HepG2 (cell line): ENCODE data around the gene ZNF653. TPM values are rescaled to one million over a fixed set of nuclear protein-coding genes. Genes with fewer than 3 reads are reported as not detected.

Experiments used
- CSRNP2 ChIP-seq: sonication (generic); formaldehyde crosslinking; conservative IDR thresholded peaks from 2 replicates; pipeline ENCODE4 v1.8.0; 2022; ENCODE audit warnings: low read depth, missing genetic modification reagents
- MBNL3 ChIP-seq: fragments of 250-450 bp; sonication (Bioruptor Pico); conservative IDR thresholded peaks from 2 replicates; pipeline ENCODE4 v1.8.0; 2022; ENCODE audit warnings: mild to moderate bottlenecking, inconsistent platforms
- PHF21A ChIP-seq: sonication (generic); formaldehyde crosslinking; IDR thresholded peaks from 2 replicates; pipeline ENCODE4 v1.5.0; 2020; ENCODE audit warnings: mild to moderate bottlenecking, missing genetic modification reagents
- SNAPC5 ChIP-seq: sonication (generic); formaldehyde crosslinking; IDR thresholded peaks from 2 replicates; pipeline ENCODE4 v1.8.1; 2023; ENCODE audit warnings: mild to moderate bottlenecking, missing genetic modification reagents, borderline replicate concordance
- STAT5B ChIP-seq: sonication (generic); formaldehyde crosslinking; IDR thresholded peaks from 2 replicates; pipeline ENCODE4 v1.4.0; 2020; ENCODE audit warnings: missing genetic modification reagents
- ZNF12 ChIP-seq: sonication (generic); formaldehyde crosslinking; IDR thresholded peaks from 2 replicates; pipeline ENCODE4 v1.5.0; 2020; ENCODE audit warnings: missing genetic modification reagents
- ZNF280D ChIP-seq: sonication (generic); formaldehyde crosslinking; IDR thresholded peaks from 2 replicates; pipeline ENCODE4 v1.5.1; 2020; ENCODE audit warnings: mild to moderate bottlenecking, missing genetic modification reagents
- ZNF343 ChIP-seq: sonication (generic); formaldehyde crosslinking; IDR thresholded peaks from 2 replicates; pipeline ENCODE4 v1.4.0; 2020; ENCODE audit warnings: mild to moderate bottlenecking, missing genetic modification reagents
- ZNF547 ChIP-seq: sonication (generic); formaldehyde crosslinking; IDR thresholded peaks from 2 replicates; pipeline ENCODE4 v1.5.1; 2020; ENCODE audit warnings: mild to moderate bottlenecking, missing genetic modification reagents
- ZNF737 ChIP-seq: sonication (generic); formaldehyde crosslinking; IDR thresholded peaks from 2 replicates; pipeline ENCODE4 v1.5.0; 2020; ENCODE audit warnings: missing genetic modification reagents, mild to moderate bottlenecking, borderline replicate concordance
- ZNF891 ChIP-seq: sonication (generic); formaldehyde crosslinking; IDR thresholded peaks from 2 replicates; pipeline ENCODE4 v1.5.0; 2020; ENCODE audit warnings: mild to moderate bottlenecking, missing genetic modification reagents
- polyA plus RNA-seq, 8 experiments: library from polyadenylated mRNA; depleted of rRNA in 3 of 8; stranded (reverse) in 7 of 8; unstranded in 1 of 8; fragments of >200 nt; fragmentation: Illumina TruSeq in 4 of 8; extraction: Trizol in 4 of 8; gene quantifications; 2 replicates each; pipeline versions ENCODE4 v1.2.1 to v1.2.3, GENCODE V29; 2011 to 2016; ENCODE audit warnings: low read depth in 4 of 8, missing spikeins in 1 of 8, mixed read lengths in 1 of 8; ENCODE audit not compliant: insufficient read depth in 1 of 8
- total RNA-seq, 5 experiments: library from RNA; depleted of rRNA; stranded (reverse); fragments of >200 nt; fragmentation: Illumina TruSeq; extraction: Trizol; gene quantifications; 2 replicates each; pipeline ENCODE4 v1.2.3, GENCODE V29; 2016; ENCODE audit warnings: low read depth in 1 of 5
- TF ChIP-seq, protein P1 (sequence below): sonication (generic); formaldehyde crosslinking; IDR thresholded peaks from 2 replicates; pipeline ENCODE4 v1.4.0; 2020; ENCODE audit warnings: missing genetic modification reagents
- TF ChIP-seq, protein P2 (sequence below): sonication (generic); formaldehyde crosslinking; IDR thresholded peaks from 2 replicates; pipeline ENCODE4 v1.5.1; 2020; ENCODE audit warnings: mild to moderate bottlenecking, moderate library complexity, missing genetic modification reagents
- TF ChIP-seq, protein P3 (sequence below): IDR thresholded peaks from 2 replicates; pipeline ENCODE4 v1.6.1; 2016; ENCODE audit warnings: mild to moderate bottlenecking, missing biosample characterization, missing genetic modification reagents

Gene ZNF653
- total and polyA plus RNA-seq, 2 of the 13 experiments (the other 11 are each of a cell fraction or from before 2014, with no cell fraction given): 4.7 to 7.1 TPM

DNA sequence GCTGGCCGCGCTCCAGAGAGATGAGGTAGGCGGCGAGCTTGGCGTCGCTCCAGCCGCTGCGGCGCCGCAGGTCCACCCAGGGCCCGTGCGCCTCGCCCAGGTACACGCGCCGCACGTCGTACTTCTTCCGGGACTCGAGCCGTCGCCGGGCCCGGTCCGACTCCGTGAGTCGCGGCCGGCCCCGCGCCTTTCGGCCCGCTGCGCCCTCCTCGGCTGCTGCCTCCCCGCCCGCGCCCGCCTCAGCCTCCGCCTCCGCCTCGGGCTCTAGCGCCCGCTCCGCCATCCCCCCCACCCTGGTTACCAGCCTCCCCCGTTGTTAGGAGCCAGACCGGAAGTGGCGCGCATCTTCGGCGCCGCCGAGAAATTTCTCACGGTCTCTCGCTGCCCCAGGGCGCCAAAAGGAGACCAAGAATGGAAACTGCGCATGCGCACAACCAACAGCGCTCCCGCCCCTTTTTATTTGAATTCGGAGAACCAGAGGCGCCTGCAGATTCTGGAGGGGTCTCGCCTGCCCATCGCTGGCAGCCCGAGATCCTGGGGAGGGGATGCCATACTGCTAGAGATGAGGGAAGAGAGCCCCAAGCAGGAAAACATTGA, at the start of gene ZNF653 (continued):
- TF ChIP-seq ZNF891 (no peak), ZNF280D (CRISPR knock-in tag) (no peak), ZNF547 (CRISPR knock-in tag) (no peak), ZNF12 (CRISPR knock-in tag) (no peak), PHF21A (no peak), MBNL3 (CRISPR knock-in tag) (no peak), ZNF343 (CRISPR knock-in tag) (no peak), STAT5B (CRISPR knock-in tag) (no peak), SNAPC5 (CRISPR knock-in tag) (no peak), ZNF737 (CRISPR knock-in tag) (no peak), CSRNP2 (CRISPR knock-in tag) (no peak)
- TF ChIP-seq, protein P1, sequence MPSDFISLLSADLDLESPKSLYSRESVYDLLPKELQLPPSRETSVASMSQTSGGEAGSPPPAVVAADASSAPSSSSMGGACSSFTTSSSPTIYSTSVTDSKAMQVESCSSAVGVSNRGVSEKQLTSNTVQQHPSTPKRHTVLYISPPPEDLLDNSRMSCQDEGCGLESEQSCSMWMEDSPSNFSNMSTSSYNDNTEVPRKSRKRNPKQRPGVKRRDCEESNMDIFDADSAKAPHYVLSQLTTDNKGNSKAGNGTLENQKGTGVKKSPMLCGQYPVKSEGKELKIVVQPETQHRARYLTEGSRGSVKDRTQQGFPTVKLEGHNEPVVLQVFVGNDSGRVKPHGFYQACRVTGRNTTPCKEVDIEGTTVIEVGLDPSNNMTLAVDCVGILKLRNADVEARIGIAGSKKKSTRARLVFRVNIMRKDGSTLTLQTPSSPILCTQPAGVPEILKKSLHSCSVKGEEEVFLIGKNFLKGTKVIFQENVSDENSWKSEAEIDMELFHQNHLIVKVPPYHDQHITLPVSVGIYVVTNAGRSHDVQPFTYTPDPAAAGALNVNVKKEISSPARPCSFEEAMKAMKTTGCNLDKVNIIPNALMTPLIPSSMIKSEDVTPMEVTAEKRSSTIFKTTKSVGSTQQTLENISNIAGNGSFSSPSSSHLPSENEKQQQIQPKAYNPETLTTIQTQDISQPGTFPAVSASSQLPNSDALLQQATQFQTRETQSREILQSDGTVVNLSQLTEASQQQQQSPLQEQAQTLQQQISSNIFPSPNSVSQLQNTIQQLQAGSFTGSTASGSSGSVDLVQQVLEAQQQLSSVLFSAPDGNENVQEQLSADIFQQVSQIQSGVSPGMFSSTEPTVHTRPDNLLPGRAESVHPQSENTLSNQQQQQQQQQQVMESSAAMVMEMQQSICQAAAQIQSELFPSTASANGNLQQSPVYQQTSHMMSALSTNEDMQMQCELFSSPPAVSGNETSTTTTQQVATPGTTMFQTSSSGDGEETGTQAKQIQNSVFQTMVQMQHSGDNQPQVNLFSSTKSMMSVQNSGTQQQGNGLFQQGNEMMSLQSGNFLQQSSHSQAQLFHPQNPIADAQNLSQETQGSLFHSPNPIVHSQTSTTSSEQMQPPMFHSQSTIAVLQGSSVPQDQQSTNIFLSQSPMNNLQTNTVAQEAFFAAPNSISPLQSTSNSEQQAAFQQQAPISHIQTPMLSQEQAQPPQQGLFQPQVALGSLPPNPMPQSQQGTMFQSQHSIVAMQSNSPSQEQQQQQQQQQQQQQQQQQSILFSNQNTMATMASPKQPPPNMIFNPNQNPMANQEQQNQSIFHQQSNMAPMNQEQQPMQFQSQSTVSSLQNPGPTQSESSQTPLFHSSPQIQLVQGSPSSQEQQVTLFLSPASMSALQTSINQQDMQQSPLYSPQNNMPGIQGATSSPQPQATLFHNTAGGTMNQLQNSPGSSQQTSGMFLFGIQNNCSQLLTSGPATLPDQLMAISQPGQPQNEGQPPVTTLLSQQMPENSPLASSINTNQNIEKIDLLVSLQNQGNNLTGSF: no peak; the same call in 1 of the 2 replicates
- TF ChIP-seq, protein P2, sequence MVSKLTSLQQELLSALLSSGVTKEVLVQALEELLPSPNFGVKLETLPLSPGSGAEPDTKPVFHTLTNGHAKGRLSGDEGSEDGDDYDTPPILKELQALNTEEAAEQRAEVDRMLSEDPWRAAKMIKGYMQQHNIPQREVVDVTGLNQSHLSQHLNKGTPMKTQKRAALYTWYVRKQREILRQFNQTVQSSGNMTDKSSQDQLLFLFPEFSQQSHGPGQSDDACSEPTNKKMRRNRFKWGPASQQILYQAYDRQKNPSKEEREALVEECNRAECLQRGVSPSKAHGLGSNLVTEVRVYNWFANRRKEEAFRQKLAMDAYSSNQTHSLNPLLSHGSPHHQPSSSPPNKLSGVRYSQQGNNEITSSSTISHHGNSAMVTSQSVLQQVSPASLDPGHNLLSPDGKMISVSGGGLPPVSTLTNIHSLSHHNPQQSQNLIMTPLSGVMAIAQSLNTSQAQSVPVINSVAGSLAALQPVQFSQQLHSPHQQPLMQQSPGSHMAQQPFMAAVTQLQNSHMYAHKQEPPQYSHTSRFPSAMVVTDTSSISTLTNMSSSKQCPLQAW: no peak
- TF ChIP-seq, protein P3, sequence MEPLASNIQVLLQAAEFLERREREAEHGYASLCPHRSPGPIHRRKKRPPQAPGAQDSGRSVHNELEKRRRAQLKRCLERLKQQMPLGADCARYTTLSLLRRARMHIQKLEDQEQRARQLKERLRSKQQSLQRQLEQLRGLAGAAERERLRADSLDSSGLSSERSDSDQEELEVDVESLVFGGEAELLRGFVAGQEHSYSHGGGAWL (CRISPR knock-in tag): no peak; the same call in 1 of the 2 replicates
